Measurements from ENCODE around the gene DHRS13. TPM values are rescaled to one million over a fixed set of nuclear protein-coding genes. Genes with fewer than 3 reads are reported as not detected.

Gene DHRS13
- total and polyA plus RNA-seq, 2 donors (not counting 1 experiment from before 2014, with no cell fraction given), result 2.6 to 7.8 TPM

- Histone ChIP-seq H3K4me1 (ENCODE audit: control insufficient read depth, extremely low read depth, insufficient read depth, low read length) (no peaks in the 10 kb centered on the region), H3K9ac (ENCODE audit: insufficient read depth, low read length) (no peak overlapping the region), H3K27me3 (ENCODE audit: control insufficient read depth, insufficient read depth, low read length) (no peaks in the 10 kb centered on the region), H2AFZ (ENCODE audit: low read length) (no peak overlapping the region), H3K36me3 (ENCODE audit: control insufficient read depth, insufficient read depth, low read length) (peaks cover 35% of the 10 kb centered on the region), H3K4me2 (ENCODE audit: extremely low read depth, insufficient read depth, low read length) (no peak overlapping the region), H3K79me2 (ENCODE audit: control insufficient read depth, insufficient read depth, low read length) (no peaks in the 10 kb centered on the region), H4K20me1 (ENCODE audit: control insufficient read depth, extremely low read depth, insufficient read depth, low read length) (no peaks in the 10 kb centered on the region), H3K27ac (ENCODE audit: insufficient read depth, low read length) (no peak overlapping the region), H3K4me3 (replicated peaks in 1 of 4; ENCODE audit: control extremely low read depth in 1 of 4, insufficient read depth in 1 of 4, low read depth in 3 of 4, low read length in 4 of 4) (no peak overlapping the region), H3K9me3 (ENCODE audit: control insufficient read depth, insufficient read depth, low read depth, low read length) (no peaks in the 10 kb centered on the region)
- no peak for DNase-seq (ENCODE audit: low read depth in 2 of 2)
- TF ChIP-seq, protein P1, sequence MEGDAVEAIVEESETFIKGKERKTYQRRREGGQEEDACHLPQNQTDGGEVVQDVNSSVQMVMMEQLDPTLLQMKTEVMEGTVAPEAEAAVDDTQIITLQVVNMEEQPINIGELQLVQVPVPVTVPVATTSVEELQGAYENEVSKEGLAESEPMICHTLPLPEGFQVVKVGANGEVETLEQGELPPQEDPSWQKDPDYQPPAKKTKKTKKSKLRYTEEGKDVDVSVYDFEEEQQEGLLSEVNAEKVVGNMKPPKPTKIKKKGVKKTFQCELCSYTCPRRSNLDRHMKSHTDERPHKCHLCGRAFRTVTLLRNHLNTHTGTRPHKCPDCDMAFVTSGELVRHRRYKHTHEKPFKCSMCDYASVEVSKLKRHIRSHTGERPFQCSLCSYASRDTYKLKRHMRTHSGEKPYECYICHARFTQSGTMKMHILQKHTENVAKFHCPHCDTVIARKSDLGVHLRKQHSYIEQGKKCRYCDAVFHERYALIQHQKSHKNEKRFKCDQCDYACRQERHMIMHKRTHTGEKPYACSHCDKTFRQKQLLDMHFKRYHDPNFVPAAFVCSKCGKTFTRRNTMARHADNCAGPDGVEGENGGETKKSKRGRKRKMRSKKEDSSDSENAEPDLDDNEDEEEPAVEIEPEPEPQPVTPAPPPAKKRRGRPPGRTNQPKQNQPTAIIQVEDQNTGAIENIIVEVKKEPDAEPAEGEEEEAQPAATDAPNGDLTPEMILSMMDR (conservative IDR thresholded peaks at IDR 0.05 in 1 of 2, IDR thresholded peaks at IDR 0.05 in 1 of 2; ENCODE audit: low read depth in 1 of 2, low read length in 2 of 2), result no peak
- no peak for TF ChIP-seq EZH2 (IDR thresholded peaks at IDR 0.05; ENCODE audit: low read length, missing control alignments)
Measured at GRCh38 chr17:28883967-28884702, 18.7 kb downstream of the DHRS13 start.

GRCh38 chr17:28882154-28882895 lies 20.6 kb downstream of the DHRS13 start:
- Histone ChIP-seq H3K79me2 (ENCODE audit: control insufficient read depth, insufficient read depth, low read length) (no peaks in the 10 kb centered on the region), H3K27ac (ENCODE audit: insufficient read depth, low read length) (no peak overlapping the region), H3K4me1 (ENCODE audit: control insufficient read depth, extremely low read depth, insufficient read depth, low read length) (no peaks in the 10 kb centered on the region), H2AFZ (ENCODE audit: low read length) (no peak overlapping the region), H3K9me3 (ENCODE audit: control insufficient read depth, insufficient read depth, low read depth, low read length) (no peaks in the 10 kb centered on the region), H3K36me3 (ENCODE audit: control insufficient read depth, insufficient read depth, low read length) (peaks cover 35% of the 10 kb centered on the region), H3K9ac (ENCODE audit: insufficient read depth, low read length) (no peak overlapping the region), H3K4me3 (replicated peaks in 1 of 4; ENCODE audit: control extremely low read depth in 1 of 4, insufficient read depth in 1 of 4, low read depth in 3 of 4, low read length in 4 of 4) (no peak overlapping the region), H4K20me1 (ENCODE audit: control insufficient read depth, extremely low read depth, insufficient read depth, low read length) (no peaks in the 10 kb centered on the region), H3K27me3 (ENCODE audit: control insufficient read depth, insufficient read depth, low read length) (no peaks in the 10 kb centered on the region), H3K4me2 (ENCODE audit: extremely low read depth, insufficient read depth, low read length) (no peak overlapping the region)
- no peak for TF ChIP-seq EZH2 (IDR thresholded peaks at IDR 0.05; ENCODE audit: low read length, missing control alignments)
- TF ChIP-seq, protein P1 (conservative IDR thresholded peaks at IDR 0.05 in 1 of 2, IDR thresholded peaks at IDR 0.05 in 1 of 2; ENCODE audit: low read depth in 1 of 2, low read length in 2 of 2), result no peak
- no peak for DNase-seq (ENCODE audit: low read depth in 2 of 2)

GRCh38 chr17:28881533-28882056 lies 21.3 kb downstream of the DHRS13 start:
- H3K27me3 ChIP-seq (ENCODE audit: control insufficient read depth, insufficient read depth, low read length), result no peaks in the 10 kb centered on the region
- DNase-seq (ENCODE audit: low read depth in 2 of 2), result no peak
- H3K36me3 ChIP-seq (ENCODE audit: control insufficient read depth, insufficient read depth, low read length), result peaks cover 35% of the 10 kb centered on the region
- no peak overlapping the region for H3K27ac ChIP-seq (ENCODE audit: insufficient read depth, low read length)
- H3K9ac ChIP-seq (ENCODE audit: insufficient read depth, low read length), result no peak overlapping the region
- no peak overlapping the region for H3K4me3 ChIP-seq (replicated peaks in 1 of 4; ENCODE audit: control extremely low read depth in 1 of 4, insufficient read depth in 1 of 4, low read depth in 3 of 4, low read length in 4 of 4)
- no peaks in the 10 kb centered on the region for H4K20me1 ChIP-seq (ENCODE audit: control insufficient read depth, extremely low read depth, insufficient read depth, low read length)
- no peaks in the 10 kb centered on the region for H3K9me3 ChIP-seq (ENCODE audit: control insufficient read depth, insufficient read depth, low read depth, low read length)
- no peak overlapping the region for H3K4me2 ChIP-seq (ENCODE audit: extremely low read depth, insufficient read depth, low read length)
- TF ChIP-seq, protein P1 (conservative IDR thresholded peaks at IDR 0.05 in 1 of 2, IDR thresholded peaks at IDR 0.05 in 1 of 2; ENCODE audit: low read depth in 1 of 2, low read length in 2 of 2), result no peak
- no peak for TF ChIP-seq EZH2 (IDR thresholded peaks at IDR 0.05; ENCODE audit: low read length, missing control alignments)
- H3K79me2 ChIP-seq (ENCODE audit: control insufficient read depth, insufficient read depth, low read length), result no peaks in the 10 kb centered on the region
- no peak overlapping the region for H2AFZ ChIP-seq (ENCODE audit: low read length)
- no peaks in the 10 kb centered on the region for H3K4me1 ChIP-seq (ENCODE audit: control insufficient read depth, extremely low read depth, insufficient read depth, low read length)

Measured in fibroblast of lung (primary cell).